HG02763 (cell line): ENCODE results near the gene MED27.

ENCODE experiments used
- ATAC-seq: cut with Tn5 transposase; IDR thresholded peaks from one replicate; pipeline ENCODE4 v1.9.1; 2021; ENCODE audit warnings: mild to moderate bottlenecking, moderate library complexity; ENCODE audit not compliant: unreplicated experiment

MED27 gene

DNA sequence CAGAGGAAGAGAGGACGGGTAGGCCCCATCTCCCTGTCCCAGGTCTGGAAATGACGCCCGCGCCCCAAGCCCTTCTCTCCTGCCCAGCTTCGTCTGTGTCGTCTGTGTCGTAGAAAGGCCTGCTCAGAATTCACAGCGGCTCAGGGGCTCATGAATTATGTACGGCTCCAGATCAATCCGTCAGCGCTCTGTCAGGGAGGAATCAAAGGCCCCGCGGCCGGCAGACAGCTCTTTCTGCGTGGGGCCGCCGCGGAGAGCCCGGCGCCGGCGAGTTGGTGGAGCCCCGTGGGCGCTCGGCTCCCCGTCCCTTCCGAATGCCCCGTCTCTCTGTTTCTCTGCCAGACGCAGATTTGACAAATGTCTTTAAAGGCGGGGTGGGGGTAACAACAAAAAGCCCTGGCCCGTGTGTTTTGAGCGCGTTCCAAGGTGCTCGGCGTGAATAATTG lies 255.9 kb downstream of the MED27 start:
- no peak for ATAC-seq

DNA sequence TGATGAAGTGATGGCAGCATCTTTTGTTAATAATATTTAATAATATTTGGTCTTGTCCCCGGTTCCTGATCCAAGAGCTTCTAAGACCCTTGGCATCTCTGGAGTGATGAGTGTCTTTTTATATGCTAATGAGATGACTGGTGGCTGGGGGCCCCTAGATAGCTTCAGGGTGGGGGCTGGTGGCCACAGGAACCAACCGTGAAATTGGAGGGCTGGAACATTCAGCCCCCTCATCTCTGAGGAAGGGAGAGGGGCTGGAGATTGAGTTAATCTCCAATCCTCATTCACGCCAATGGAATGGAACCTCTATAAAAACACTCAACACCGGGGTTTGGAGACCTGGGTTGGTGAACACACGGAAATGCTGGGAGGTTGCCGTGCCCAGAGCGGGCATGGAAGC lies 261.6 kb downstream of the MED27 start:
- ATAC-seq: no peak

DNA sequence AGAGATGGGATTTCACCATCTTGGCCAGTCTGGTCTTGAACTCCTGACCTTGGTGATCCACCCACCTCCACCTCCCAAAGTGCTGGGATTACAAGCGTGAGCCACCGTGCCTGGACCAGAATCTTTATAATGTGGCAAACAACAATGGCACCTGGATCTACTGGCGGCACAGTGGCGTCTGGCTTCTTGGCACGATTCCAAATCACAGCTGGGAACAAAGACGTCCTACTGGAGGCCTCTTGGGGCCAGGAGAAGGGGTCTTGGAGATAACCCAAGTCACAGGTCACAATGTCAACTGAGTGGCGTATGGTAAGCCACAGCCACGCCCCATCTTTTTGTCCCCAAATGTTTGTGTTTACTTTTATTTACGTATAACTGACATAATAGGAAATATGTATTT lies 262.0 kb downstream of the MED27 start:
- ATAC-seq: no peak

DNA sequence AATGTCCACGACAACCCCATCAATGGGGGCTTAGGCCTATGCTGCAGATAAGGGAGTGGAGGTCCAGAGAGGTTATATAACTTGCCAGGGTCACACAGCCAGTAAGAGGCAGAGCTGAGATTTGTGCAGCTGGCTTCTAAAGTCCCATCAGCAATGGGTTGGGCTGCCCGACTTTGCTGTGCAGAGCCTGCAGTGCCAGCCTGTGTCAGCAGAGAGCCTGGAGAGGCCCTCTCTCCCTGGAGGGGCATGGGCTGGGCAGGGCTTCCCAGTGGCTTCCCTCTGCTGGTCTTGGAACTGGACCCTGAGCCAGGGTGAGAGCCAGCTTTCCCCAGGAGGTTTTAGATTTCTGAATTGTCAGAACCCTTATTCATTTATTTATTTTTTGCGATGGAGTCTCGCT lies 262.6 kb downstream of the MED27 start:
- ATAC-seq: no peak

DNA sequence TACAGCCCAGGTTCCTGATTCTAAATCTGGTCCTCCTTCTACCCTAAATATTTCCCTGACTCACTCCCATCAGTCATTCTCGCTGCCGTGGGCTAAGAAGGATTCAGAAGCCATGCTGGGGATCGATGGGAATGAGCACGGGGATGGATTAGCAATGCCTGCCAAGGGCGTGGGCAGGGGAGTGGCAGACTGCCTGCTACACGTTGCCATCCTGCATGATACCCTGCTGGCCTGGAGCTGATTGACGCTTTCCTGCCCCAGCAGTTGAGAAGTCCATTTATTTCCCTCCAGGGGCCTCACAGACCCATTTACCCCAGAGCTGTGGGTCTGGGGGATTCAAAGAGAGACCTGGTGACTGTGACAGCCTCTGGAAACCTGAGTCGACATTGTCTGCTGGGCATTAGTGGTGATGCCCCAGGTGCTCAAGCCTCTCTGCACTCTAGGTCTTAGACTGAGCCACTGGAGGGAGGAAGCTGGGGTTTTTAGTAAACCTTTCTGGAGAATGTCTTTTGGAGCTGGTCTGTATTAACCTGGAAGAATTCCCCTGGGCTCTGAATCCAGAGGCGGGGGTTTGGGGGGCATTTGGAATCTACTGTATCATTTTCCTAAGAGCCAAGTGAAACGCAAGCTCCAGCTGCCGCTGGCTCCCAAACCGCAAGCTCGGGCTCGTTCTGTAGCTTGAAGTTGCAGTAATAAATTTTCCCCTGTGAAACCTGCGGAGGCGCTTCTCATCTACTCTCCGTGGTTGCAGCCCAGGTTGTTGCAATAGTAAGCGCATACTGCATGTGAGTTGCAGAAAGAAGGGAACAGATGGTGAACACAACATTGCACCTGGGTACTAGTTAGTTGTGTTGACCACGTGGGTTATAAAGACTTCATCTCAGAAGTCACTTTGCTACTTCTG lies 263.4 kb downstream of the MED27 start:
- no peak for ATAC-seq

DNA sequence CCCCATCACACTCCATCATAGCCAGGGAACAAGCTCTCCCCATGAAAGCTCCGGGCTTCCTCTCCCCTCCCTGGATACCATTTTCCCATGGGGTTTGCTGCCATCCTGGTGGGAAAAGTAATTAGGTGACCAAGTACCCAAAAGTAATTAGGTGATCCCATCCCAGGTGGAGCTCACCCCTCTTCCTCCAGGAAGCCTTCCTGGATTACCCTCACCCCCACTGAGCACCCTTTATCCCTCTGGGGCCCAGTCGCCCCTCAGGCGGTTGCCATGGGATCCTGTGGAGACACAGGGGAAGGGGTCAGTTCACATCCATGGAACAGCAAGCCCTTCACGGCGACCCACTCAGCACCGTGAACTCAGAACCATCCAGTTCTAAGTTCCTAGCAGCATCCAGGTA lies 265.0 kb downstream of the MED27 start:
- ATAC-seq: no peak

DNA sequence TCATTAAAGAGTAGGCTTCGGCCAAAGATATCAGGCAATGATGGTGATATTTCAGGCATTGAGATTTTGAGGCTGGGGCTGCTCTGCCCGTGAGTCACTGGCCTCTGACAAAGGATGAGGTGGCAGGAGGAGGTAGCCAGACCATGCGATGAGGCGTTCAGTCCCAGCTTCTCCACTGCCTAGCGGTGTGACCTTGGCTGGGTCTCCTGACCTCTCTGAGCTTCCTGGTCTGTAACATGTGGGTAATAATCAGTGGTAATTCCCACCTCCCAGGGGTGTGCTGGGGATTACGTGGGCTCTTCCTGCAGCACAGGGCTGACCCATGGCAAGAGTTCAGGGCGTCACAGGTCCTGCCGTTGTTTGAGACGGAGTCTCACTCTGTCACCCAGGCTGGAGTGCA lies 266.6 kb downstream of the MED27 start:
- ATAC-seq: no peak

DNA sequence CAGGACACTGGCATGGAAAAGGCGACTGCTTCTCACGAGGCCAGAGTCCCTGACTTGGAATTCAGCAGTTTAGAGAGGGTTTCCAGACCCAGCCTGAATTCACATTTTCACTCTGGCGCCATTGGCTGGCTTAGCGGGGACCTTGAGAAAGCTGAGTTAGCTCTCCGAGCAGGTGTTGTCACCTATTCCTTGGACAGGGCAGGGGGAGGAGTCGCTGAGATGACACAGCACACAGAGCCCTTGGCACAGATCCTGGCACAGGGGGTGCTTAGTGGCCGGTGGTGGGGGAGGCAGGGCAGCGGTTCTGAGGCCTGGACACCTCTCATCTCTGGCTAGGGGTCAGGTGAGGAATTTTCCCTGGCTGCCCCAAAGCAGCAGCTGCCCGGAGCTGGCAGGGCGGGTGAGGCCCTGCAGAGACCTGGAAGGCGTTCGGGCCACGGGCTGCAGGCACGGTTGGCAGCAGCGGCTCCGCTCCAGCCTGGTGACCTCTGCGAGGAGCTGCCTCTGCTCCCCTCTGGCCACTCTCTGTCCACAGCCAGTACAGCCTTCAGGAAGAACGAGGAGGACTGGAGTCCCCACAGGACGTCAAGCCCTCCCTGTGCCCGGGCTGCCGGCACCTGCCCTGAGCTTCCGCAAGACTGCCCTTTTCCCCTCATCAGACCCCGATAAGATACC lies 267.4 kb downstream of the MED27 start:
- no peak for ATAC-seq

DNA sequence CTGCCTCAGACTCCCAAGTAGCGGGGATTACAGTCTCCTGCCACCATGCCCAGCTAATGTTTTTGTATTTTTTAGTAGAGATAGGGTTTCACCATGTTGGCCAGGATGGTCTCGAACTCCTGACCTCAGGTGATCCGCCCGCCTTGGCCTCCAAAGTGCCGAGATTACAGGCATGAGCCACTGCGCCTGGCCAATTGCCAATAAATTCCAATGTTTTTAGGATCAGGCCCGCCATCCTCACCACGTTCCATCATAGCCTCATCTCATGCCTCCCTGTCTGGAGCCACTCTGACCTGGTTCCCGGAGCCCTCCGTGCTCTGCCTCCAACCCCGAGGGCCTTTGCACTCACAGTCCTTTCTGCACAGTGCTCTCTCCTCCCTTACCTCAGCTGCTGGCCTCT lies 268.3 kb downstream of the MED27 start:
- ATAC-seq: no peak

DNA sequence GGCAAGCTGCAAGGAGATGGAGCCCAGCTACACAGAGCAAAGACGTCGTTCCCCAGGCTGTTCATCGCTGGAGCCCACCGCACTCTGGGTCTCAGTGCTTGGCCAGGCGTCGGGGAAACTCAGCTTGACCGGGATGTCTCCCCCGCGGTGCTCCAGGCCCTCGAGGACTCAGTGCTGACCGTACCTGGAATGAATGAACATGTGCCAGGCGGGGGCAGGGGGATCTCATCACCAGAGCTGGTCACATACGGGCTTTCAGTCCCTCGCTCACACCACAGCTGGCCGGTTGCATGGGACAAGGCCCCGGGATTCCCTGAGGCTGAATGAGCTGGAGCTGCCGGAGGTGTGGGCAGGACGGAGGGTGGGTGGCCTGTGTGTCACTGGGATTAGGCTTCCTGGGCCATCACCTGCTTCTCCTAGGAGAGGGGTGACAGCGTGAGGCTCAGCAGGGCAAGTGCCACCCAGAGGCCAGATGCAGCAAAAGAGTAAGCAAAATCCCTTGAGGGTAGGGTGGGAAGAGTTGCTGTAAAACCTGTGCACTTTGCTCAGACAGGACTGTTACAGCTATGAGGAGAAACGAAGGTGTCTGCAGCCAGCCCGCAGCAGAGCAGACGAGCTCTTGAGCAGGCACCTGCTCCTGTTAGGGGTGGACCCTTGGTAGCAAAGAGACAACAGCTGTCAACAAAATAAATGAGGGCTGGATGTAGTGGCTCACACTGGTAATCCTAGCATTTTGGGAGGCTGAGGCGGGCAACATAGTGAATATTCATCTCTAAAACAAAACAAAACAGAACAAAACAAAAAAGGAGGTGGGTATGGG lies 269.1 kb downstream of the MED27 start:
- ATAC-seq: no peak
